ENCODE measurements around the gene B3GNT5.
A peak's percentile ranks its signal among the peaks of the same experiment; 100 is the strongest.

B3GNT5 gene

DNA sequence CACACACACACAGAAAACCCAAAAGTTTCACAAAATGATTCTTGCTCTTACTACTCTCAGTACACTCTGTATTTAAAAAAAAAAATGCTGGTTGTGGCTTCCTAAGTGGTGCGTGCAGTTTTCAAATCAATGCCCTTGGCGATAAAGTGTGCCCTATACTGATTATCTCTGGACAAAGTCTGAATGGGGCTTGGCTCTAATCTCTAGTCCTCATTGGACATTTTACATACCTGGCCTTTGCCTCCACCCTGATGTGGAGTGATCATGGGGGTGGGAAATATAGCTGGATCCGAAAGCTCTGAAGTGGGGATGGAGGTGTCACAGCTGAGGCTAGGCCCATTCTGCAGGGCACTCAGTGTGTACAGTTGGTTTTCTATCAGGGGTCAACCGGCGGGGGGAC is 14.1 kb downstream of the B3GNT5 start:
- DNase-seq: no peak

DNA sequence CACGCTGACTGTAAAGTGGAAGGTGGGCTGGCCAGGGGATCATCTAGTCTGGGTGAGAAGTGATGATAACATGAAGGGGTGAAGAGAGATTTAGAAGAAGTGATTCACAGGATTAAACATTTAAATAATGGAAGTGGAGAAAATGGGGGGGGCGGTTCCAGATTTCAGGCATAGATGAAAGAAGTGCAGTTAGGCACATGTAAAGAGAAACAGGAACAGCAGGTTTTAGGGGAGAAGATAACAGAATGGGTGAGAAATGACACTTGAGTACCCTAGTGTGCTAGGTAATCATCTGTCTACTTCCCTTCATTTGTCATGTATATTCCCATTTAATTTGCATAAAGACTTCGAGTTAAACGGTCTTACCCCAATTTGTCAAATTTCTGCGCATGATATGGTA is 15.3 kb downstream of the B3GNT5 start:
- DNase-seq: no peak

DNA sequence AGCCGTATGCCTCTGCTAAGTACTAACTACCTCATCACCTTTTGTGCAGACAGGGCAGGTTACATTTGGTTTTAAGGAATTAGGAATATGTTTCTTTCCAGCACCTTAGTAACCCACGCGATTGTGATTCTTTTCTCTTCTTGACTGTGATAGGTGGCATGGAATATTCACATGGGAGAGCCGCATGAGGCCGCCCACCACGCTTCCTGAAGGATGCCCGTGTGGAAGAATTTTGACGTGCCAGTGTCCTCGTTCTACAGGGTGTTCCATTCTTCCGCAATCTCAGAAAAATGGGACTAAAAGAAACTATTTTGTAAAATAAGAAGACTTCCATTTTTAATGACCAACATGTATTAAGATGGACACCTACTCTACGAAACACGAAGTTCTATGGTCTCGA is 16.3 kb downstream of the B3GNT5 start:
- DNase-seq: no peak

DNA sequence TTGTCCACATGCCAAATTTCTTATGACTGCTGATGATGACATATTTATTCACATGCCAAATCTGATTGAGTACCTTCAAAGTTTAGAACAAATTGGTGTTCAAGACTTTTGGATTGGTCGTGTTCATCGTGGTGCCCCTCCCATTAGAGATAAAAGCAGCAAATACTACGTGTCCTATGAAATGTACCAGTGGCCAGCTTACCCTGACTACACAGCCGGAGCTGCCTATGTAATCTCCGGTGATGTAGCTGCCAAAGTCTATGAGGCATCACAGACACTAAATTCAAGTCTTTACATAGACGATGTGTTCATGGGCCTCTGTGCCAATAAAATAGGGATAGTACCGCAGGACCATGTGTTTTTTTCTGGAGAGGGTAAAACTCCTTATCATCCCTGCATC is 17.3 kb downstream of the B3GNT5 start:
- DNase-seq: no peak

DNA sequence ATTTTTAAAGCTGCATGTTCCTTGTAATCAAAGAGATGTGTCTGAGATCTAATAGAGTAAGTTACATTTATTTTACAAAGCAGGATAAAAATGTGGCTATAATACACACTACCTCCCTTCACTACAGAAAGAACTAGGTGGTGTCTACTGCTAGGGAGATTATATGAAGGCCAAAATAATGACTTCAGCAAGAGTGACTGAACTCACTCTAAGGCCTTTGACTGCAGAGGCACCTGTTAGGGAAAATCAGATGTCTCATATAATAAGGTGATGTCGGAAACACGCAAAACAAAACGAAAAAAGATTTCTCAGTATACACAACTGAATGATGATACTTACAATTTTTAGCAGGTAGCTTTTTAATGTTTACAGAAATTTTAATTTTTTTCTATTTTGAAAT is 19.1 kb downstream of the B3GNT5 start:
- no peak for DNase-seq

DNA sequence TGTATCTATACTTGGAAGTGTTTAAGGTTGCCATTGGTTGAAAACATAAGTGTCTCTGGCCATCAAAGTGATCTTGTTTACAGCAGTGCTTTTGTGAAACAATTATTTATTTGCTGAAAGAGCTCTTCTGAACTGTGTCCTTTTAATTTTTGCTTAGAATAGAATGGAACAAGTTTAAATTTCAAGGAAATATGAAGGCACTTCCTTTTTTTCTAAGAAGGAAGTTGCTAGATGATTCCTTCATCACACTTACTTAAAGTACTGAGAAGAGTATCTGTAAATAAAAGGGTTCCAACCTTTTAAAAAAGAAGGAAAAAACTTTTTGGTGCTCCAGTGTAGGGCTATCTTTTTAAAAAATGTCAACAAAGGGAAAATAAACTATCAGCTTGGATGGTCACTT is 19.7 kb downstream of the B3GNT5 start:
- no peak for DNase-seq

DNA sequence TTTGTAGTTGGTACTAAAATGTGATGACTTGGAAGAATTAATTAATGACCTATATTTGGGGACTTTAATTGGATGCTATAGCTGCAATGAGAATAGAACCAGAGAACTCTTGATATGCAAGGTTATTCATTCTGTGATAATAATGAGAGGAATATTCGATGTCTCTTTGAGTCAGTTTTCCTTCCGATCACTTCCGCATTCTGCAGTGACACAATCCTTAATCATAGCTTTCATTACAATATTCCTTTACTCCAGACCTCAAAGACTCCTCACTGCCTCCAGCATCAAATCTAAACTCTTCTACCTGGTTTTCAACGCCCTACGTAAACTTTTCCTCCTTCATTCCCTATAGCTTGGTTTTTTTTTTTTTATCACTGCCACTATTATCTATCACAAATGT is 21.6 kb downstream of the B3GNT5 start:
- DNase-seq: no peak

DNA sequence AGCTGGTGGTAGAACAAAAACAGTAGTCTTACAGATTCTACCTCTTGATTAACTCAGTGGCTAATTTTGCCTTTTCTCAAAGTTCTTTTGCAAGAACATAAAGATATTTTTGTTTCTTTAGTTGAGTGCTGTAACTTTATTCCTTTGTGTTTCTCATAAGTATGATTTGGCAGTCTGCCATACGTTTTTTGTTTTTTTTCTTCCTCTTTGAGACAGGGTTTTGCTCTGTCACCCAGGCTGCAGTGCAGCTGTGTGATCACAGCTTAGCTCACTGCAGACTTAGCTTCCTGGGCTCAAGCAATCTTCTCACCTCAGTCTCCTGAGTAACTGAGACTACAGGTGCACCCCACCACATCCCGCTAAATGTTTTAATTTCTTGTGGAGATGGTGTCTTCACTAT is 22.4 kb downstream of the B3GNT5 start:
- no peak for DNase-seq

DNA sequence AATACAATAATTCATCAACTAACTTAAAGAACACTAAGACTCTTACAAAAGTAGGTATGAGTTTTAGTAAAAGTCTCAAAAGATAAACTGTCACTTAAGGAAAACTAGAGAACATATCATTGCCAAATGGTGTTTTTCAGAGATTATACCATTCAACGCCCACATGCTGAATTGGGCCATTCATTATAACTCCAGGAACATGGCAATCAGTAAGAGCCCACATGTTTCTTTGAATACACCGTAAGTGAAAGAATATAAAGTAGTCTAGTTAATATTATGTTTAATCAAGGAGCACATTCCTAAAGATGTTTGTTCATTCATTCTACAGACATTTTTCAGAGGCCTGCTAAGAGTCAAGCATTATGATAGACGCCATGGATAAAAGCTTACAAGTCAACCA is 22.9 kb downstream of the B3GNT5 start:
- DNase-seq: no peak

DNA sequence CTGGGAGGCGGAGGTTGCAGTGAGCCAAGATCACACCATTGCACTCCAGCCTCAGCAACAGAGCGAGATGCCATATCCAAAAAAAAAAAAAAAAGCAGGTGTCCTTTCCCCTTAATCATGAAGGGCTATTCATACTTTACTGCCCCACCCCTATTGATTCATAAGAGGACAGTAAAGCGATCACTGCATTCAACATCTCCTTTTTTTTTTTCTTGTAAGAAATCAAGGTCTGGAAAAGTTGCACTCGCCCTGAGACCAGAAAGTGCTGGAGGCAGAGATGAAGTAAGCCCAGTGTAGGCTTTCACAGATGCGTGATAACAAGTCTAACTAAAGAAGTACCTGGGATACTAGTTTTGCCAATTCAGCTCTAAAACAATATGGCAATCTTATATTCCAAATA is 24.2 kb downstream of the B3GNT5 start:
- DNase-seq: no peak

DNA sequence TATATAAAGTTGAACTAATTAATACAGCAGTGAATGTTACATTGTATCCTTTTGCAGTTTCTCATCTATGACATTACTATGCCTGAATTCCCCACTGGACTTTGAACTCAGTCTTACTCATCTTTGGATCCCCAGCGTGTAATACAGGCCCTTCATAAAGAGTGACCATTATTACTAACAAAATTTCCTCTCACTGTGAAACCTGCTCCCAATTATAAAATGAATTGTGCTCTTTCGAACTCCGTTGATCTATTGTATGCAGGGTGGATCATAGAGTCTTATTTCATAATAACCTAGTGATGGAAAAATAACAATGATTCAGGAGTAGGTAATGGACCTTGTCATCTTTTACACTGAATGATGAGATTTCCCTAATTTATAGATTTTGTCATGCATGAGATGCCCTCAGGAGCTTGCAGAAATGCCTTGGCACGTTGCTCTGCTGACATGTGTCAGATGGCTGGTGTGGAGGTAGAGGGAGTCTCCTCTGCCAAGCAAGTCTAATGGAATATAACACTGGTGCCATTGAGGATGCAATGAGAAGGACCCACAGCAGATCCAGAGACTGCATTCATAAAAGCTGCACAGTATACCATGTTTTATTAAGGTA is 25.5 kb downstream of the B3GNT5 start:
- DNase-seq: no peak

DNA sequence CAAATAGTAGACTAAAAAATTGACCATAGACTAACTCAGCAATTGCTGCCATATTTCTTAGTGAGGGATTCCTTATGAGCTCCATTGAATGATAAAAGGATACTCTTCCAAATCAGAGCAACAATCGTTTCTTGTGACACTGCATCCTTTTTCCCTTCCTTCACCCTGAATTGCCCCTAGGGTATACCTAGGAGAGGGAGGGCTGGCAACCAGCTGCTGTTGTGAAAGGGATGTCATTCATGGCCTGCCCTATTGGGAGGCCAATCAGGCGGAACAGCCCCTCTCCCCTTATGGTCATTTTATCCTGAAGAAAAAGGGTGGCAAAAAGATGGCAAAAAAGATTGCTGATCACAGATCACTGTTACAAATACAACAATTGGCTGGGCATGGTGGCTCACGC is 26.3 kb downstream of the B3GNT5 start:
- no peak for DNase-seq

DNA sequence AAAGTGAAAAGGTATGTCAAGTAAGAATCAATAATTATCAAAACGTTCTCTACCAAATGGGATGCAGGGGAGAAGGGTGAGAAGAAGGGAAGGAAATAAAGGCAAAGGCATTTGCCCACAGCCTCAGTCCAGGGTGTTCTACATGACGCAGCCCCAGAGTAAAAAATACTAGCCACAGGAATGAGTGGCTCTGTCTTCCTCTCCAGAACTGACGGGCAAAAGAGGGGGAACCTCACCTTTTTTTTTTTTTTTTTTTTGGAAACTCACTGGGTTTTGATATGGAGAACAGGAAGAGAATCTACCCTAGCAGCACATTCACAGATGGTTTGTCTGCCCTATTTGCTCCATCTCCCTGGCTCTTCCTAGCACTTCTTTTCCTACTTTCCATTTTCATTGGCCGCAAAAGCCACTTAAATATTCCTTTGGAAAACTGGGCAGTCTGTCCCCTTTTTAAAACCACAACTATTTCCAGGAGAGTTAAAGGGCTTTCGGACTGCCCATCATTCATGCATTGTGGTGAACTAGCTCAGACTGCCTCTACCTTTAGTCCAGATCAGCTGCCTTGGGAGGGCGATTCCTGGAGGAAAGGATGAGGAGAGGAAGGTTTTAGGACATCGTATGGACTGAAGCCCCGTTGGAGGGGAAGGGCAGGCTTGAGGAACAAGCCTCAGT is 28.2 kb downstream of the B3GNT5 start:
- DNase-seq: no peak

DNA sequence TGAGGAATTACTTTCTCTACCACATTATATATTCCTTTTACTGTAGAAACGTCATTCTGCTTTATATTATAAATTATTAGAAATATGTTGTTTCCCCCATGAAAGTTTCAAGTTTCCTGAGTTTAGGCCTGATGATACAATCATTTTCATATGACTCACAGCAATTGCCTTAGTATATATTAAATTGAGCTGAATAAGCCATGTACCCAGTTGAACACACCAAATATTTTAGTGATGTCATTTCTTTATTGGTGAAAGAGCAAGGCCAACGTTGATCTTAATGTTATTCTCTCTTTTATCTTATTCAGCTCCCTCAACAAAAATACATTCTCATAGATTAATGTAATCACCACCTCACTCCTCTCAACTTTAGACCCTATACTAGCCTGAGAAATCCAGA is 30.8 kb downstream of the B3GNT5 start:
- DNase-seq: no peak

DNA sequence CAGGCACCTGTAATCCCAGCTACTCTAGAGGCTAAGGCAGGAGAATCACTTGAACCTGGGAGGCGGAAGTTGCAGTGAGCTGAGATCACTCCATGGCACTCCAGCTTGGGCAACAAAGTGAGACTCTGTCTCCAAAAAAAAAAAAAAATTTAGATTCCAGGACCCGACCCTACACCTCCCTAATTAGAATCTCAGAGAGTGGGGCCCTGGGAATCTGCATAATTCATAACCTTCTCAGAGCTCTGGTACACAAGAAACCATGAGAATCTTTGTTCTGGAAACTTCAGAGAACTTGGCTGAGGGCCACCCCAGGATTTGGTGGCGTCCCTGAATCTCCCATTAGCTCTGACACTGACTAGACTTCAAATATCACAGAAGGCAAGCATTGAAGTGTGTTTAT is 31.5 kb downstream of the B3GNT5 start:
- no peak for DNase-seq

DNA sequence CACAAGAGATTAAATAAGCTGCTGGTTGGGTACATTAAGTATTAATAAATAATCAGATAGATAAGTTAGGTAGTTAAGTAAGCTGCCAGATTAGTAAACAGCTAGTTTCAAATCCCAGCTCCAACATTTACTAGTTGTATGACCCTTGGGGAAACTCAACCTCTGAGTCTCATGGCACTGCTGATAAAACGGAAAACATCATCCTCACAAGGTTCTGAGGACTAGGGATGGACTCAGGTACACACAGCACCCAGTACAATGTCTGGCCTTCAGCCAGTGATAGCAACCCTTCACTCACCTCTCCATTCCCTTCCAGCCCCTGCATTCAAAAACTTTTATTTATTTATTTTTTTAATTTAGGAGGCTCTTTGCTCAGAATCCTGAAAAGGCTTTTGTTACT is 32.3 kb downstream of the B3GNT5 start:
- no peak for DNase-seq

DNA sequence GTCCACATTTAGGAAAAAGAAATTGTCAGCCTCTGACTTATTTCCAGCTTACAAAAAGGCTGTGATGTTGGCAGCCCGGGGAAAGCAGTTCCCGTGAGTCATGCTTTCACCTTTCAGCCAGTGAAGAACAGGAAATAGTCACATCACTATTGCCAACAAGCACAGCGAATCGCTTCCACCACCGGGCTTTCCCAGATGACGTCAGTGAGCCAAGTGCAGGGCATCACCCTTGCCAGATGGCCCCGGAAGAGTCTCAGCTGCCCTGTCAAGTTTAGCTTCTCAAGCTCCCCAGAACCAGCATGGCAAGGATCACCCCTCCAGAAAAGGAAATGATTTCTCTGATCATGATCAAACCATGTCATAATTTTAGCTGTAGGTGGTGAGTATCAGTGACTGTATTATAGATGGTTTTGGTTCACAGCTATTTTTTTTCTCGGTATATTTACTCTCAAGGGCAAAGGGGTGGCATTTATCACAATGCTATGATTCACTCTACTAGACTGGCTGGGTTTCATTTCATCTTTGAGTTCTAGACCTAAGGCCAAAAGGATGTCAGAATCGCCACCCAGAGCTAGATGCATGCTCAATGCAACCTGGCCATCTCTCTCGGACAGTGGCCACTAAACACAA is 32.9 kb downstream of the B3GNT5 start:
- DNase-seq: peak; percentile 68 to 82 (median 76)

DNA sequence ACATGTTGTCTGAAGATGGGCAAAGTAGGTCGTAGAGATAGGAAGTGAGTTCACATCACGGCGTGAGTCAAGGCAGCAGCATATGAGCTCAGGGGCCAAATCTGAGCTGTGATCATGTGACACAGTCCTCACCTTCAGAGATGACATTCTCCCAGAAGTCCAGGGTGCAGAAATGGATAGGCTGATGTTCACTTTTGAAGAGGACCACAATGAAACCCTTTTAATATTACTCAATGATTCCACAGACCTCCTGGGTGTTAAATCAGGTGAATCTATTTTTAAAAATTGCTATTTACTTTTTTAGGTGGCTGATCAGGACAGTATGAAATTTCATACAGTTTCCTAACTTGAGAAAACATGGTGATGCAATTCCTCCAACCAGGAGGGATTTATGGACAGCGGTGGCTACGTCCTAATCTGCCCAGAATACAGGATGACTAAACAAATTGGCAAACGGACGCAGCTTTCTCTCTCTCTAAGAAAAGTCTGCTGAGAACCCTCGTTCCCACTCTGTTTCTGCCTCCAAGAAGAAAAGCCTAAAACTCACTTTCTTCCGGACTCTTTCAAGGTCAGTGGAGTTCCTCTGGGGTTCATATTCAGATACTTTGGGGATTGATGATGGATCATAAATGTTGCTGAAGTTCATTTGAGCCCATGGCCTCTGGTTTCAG is 34.4 kb downstream of the B3GNT5 start:
- no peak for DNase-seq

DNA sequence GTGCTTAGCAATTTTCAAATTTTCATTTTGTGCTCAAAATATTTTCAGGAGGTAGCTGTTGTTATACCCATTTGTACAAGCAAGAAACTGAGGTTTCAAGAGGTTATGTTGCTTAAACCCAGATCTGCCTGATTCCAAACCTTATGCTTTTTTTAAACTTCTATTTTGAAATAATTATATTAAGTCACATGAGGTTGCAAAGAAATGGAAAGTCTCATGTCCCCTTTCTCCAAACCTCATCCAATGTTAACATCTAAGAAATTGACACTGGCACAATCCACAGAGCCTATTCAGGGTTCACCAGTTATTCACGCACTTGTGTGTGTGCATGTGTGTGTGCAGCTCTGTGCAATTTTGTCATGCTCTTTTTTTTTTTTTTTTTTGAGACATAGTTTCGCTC is 35.1 kb downstream of the B3GNT5 start:
- DNase-seq: no peak

DNA sequence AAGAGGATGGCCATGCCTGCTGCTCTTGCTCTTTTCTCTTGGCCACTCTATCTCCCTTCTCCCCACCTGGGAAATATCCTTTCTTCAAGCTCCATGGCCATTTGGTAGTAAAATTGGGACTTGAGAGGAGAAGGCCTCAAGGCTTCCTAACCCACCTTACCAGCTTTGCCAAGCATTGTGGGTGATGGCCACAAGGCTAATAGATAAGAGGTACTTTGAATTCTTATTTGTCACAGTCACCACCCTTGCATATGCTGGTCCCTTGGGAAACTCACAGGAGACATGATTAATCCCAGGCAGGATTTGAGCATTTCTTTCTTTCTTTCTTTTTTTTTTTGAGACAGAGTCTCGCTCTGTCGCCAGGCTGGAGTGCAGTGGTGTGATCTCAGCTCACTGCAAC is 37.2 kb downstream of the B3GNT5 start:
- DNase-seq: no peak

DNA sequence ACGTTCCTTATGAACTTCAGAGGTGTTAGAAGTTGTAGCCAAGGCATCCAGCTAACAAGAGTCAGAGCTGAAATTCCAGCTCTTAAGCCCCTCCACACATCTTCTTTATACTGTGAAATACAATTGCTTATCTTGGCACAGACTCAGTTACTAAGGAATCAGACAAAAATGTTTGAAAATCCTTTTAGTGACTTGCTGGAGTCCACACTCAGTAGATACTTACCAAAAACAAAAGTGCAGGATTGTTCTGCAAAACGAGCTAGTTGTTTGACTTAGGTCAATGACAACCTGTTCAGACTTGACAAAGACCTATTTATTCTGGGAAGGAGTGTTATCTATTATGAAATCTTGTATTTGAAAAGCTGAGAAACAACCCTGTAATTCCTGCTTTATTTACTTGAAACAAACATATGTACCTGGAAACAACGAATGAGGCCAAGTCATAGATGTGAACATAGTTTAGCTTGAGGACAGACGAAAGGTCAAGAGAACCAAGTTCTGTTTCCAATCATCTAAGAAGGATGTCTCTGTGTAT is 38.5 kb downstream of the B3GNT5 start:
- DNase-seq: no peak

DNA sequence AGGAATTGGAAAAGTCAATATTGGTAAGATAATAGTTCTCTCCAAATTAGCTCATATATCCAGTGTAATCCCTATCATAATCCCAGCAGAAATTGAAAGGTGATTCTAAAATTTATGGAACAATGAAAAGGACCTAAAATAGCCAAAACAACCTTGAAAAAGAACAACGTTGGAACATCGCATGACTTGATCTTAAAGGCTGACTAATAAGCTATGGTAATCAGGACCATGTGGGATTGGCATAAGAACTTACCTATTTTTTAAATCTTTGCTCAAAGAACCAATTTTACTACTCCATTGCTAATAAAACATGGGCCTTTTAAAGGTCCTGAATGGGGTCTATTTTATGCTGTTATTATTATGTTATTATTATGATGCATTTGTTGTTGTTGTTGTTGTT is 40.9 kb downstream of the B3GNT5 start:
- DNase-seq: no peak

DNA sequence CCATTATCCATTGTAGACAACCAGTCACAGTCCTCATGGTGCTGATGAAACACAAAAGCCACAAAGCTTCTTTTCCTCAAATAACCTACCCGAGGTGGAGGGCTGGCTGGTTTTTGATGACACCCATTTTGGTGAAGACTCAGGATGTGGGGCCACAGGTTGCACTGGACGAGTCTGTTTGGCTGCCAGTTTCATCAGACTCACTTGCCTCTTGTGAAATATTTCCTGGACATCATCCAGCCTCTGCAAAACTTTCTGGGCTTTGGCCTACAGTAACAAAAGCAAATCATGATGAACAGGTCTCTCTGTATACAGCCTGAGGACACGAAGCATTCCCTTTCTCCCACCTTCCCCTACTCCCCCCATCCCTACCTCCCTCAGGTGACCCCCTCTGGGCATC is 42.2 kb downstream of the B3GNT5 start:
- DNase-seq: no peak

DNA sequence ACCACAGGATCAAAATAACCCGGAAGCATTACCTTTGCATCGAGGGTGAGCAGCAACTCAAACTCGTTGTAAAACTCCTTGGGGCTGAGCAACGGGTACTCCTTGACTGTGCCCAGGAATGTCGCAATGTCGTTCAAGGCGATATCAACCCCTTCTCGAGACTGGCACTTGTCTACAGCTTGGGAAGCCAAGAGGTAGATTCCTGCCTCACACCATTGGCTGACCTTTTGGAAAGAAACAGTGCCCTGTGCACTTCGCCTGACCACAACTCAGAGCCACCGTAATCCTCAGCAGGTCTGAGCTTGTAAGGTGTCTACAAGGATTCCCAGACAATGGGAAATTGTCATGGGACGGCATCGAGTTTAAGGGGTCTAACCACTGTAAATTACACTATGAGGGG is 43.9 kb downstream of the B3GNT5 start:
- DNase-seq: no peak

Data from activated CD4-positive, CD25-positive, alpha-beta regulatory T cell (primary cell).